ENCODE data around the gene SLC30A2. TPM values are rescaled to one million over a fixed set of nuclear protein-coding genes. Genes with fewer than 3 reads are reported as not detected.

SLC30A2 gene
- total RNA-seq, 2 donors from 2014 or later, result 44.5 to 64.6 TPM

DNA sequence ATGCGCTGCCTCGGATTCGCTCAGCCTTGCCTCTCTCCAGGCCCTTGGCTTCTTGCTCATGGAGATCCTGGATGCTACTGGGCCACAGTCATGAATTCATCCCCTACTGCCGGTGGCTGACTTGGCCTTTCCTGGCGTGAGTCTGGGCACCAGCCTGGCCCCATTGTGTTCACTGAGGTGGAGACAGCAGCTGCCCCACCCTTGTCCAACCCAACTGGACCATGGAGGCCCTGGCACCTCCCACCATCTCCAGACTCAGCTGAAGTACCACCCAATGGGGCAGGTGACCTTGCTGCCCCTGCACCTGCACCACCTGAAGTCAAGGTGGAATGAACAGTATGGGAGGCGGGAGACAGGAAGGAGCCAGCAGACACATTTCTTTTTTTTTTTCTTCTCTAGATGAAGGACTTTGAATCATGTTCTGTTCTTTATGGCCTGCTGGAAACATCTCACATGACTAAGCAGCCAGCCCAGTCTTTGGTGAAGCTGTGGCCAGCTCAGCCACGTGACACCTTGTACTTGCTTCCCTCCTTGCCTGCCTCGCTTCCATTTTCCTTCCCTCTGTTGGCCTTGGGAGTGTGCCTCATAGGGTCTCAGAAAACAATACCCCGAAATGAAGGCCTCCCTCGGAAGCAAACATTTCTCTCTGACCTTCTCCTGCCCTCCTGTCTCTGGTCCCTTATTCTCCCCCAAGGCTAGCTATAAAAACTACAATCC, 3.8 kb upstream of the SLC30A2 start:
- H3K4me3 ChIP-seq, result no peak overlapping the region
- WGBS, 2 donors, result 79 to 81% methylated on average over 10 of the region's 10 CpGs
- H3K27ac ChIP-seq, result no peak overlapping the region
- DNase-seq, result no peak
- H3K36me3 ChIP-seq (replicated peaks in 1 of 2; ENCODE audit: insufficient read depth in 1 of 2, low read depth in 2 of 2), result no peaks in the 10 kb centered on the region
- peaks cover 33% of the 10 kb centered on the region for H3K4me1 ChIP-seq
- H3K9me3 ChIP-seq, result no peaks in the 10 kb centered on the region
- intact Hi-C loops (cut with DNase I), result no loop called here
- no peaks in the 10 kb centered on the region for H3K27me3 ChIP-seq
- no peak for ATAC-seq
- TF ChIP-seq, protein P1, sequence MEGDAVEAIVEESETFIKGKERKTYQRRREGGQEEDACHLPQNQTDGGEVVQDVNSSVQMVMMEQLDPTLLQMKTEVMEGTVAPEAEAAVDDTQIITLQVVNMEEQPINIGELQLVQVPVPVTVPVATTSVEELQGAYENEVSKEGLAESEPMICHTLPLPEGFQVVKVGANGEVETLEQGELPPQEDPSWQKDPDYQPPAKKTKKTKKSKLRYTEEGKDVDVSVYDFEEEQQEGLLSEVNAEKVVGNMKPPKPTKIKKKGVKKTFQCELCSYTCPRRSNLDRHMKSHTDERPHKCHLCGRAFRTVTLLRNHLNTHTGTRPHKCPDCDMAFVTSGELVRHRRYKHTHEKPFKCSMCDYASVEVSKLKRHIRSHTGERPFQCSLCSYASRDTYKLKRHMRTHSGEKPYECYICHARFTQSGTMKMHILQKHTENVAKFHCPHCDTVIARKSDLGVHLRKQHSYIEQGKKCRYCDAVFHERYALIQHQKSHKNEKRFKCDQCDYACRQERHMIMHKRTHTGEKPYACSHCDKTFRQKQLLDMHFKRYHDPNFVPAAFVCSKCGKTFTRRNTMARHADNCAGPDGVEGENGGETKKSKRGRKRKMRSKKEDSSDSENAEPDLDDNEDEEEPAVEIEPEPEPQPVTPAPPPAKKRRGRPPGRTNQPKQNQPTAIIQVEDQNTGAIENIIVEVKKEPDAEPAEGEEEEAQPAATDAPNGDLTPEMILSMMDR (IDR thresholded peaks at IDR 0.05), result no peak
- TF ChIP-seq POLR2A (IDR thresholded peaks at IDR 0.05), result peak in 1 of 3 donors; percentile 7

DNA sequence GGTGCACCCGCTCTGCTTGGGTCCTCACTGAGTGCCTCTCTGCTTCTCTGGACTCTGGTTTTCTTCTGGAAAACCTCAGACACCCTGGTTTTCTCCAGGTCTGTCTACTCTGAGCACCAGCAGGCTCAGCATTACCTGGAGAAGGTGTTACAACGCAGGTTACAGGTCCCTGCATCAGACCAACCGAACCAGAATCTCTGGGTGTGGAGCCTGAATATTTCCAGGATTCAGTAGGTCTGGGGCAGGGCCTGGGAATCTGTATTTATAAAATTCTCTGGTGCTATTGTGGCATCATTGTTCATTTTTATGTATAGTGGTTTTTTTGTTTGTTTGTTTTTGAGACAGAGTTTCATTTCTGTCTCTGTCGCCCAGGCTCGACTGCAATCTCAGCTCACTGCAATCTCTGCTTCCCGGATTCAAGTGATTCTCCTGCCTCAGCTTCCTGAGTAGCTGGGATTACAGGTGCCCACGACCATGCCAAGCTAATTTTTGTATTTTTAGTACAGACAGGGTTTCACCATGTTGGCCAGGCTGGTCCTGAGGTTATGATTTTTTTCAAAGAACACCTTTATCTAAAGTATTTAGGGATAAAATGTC, 1.5 kb upstream of the SLC30A2 start:
- DNase-seq (no peak), ATAC-seq (no peak)
- 78 to 81% methylated on average over 7 of the region's 7 CpGs for WGBS, 2 donors
- peaks cover 54% of the 10 kb centered on the region for H3K4me1 ChIP-seq
- intact Hi-C loops (cut with DNase I), result no loop called here
- no peaks in the 10 kb centered on the region for H3K36me3 ChIP-seq (replicated peaks in 1 of 2; ENCODE audit: insufficient read depth in 1 of 2, low read depth in 2 of 2)
- H3K9me3 ChIP-seq, result no peaks in the 10 kb centered on the region
- H3K27me3 ChIP-seq, result no peaks in the 10 kb centered on the region
- no peak for TF ChIP-seq POLR2A (IDR thresholded peaks at IDR 0.05)
- TF ChIP-seq, protein P1 (IDR thresholded peaks at IDR 0.05), result no peak
- peak overlapping the region in 1 of 2 donors; percentile 49 for H3K4me3 ChIP-seq
- H3K27ac ChIP-seq, result no peak overlapping the region

DNA sequence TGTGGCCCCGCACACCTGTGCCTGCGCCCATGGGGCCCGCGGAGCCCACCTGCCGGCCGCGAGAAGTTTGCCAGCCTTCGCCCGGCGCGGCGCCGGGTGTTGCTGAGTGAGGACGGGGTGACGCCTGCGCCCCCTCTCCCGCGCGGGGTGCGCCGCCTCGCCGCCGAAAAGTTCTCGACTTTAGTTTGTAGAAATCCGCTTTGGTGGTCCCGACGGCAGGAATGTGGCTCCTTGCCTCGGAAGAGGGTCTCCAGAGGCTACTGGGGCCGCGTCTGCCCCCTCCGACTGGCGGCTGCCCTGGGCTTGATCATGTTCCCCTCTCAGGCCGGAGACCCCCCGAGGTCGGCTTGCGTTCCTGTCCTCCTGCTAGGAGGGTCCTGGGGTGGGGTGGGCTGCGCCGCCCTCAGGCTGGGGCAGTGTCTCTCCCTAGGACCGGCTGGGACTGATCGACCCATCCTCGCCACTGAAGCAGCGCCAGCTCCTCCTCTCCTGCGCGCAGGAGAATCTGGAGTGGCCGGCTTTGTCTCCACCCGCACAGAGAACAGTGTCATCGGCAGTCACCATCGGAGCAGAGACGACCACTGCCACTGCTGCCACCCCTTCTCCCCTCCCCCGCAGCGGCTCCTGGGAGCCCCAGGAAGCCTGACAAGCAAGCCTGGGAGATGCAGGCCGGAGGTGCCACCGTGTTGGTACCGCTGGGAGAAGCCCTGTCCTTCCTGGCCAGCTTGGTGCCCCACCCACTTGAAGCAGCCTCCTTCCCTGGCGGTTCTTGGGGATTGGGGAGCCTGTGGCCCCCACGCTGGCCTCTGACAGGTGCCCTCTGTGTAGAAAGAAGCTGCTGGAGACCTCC, 553 bp upstream of the SLC30A2 start:
- TF ChIP-seq POLR2A (IDR thresholded peaks at IDR 0.05), result no peak
- TF ChIP-seq, protein P1 (IDR thresholded peaks at IDR 0.05), result peak in 2 of 7 experiments; percentile 4 to 8
- Histone ChIP-seq H3K9me3 (no peaks in the 10 kb centered on the region), H3K4me1 (peaks cover 63% of the 10 kb centered on the region), H3K27ac (peak overlapping the region; percentile 87 to 96 (median 93)), H3K27me3 (no peaks in the 10 kb centered on the region), H3K4me3 (peak overlapping the region; percentile 20 to 49), H3K36me3 (replicated peaks in 1 of 2; ENCODE audit: insufficient read depth in 1 of 2, low read depth in 2 of 2) (peaks cover 0 to 2% of the 10 kb centered on the region in 2 donors)
- intact Hi-C loops (cut with DNase I), result no loop called here
- DNase-seq (peak; percentile 42 to 60 (median 50)), ATAC-seq (peak; percentile 14)
- WGBS, 2 donors, result 4 to 20% methylated on average over 2 to 50 of the region's 57 CpGs

DNA sequence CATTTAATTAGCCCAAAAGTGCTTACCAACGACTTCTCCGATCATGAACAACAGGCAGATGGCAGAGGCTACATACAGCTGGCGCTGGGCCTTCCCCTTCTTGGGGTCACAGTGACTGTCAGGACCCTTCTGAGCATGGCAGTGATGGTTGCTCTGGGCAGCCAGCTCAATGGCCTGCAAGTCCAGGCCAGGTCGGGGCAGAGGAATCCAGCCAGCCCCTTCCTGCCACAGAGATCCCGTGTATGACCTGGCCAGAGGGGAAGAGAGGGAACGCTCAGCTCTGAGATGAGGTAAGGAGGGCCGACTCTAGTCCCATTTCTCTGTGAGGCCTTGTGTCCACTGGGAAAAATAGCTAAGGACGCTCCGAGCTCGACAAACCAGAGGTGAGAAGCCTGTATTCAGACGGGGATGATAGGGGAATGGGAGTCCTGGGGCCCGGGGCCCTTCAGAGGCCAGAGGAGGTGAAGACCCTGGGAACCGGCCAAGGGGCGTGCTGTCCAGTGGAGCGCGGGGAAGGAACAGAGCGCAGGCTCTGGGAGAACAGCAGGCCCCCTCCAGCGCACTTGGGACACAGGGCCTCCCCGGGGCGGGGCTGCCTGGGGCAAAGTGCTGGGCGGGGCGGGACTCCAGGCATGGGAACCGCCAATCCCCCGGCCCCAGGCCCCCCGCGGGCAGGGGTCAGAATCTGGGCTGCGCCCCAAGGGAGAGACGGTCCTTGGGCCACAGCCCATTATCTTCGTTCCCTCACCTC, 772 bp downstream of the SLC30A2 start:
- intact Hi-C loops (cut with DNase I), result no loop called here
- Histone ChIP-seq H3K4me3 (peak overlapping the region; percentile 20 to 49), H3K36me3 (replicated peaks in 1 of 2; ENCODE audit: insufficient read depth in 1 of 2, low read depth in 2 of 2) (peaks cover 0 to 2% of the 10 kb centered on the region in 2 donors), H3K4me1 (peaks cover 75% of the 10 kb centered on the region), H3K27me3 (no peaks in the 10 kb centered on the region), H3K27ac (peak overlapping the region; percentile 87 to 96 (median 93)), H3K9me3 (no peaks in the 10 kb centered on the region)
- 14 to 21% methylated on average over 12 to 29 of the region's 29 CpGs for WGBS, 2 donors
- ATAC-seq, result peak; percentile 81
- TF ChIP-seq, protein P1 (IDR thresholded peaks at IDR 0.05), result no peak
- TF ChIP-seq POLR2A (IDR thresholded peaks at IDR 0.05), result peak in 2 of 3 donors; percentile 61 to 77
- peak; percentile 86 to 91 (median 90) for DNase-seq
